ENCODE measurements around the gene PTPRT. TPM values are rescaled to one million over a fixed set of nuclear protein-coding genes. Genes with fewer than 3 reads are reported as not detected.

The PTPRT gene
- polyA plus RNA-seq, 3 donors, result not detected

GRCh38 chr20:42763015-42763414 lies 426.7 kb downstream of the PTPRT start:
- Histone ChIP-seq H3K9ac (ENCODE audit: insufficient read depth, low read length, poor library complexity, severe bottlenecking) (no peak overlapping the region), H2AFZ (ENCODE audit: insufficient read depth, low read depth, low read length, poor library complexity, severe bottlenecking) (no peak overlapping the region), H3K79me2 (ENCODE audit: insufficient read depth, low read length) (no peaks in the 10 kb centered on the region), H3K27me3 (ENCODE audit: control insufficient read depth in 2 of 2, insufficient read depth in 2 of 2, low read length in 2 of 2) (no peaks in the 10 kb centered on the region), H3K36me3 (replicated peaks in 1 of 2; ENCODE audit: control insufficient read depth in 1 of 2, insufficient read depth in 2 of 2, low read length in 2 of 2) (no peaks in the 10 kb centered on the region), H3K4me1 (ENCODE audit: control insufficient read depth in 1 of 2, insufficient read depth in 2 of 2, low read length in 2 of 2) (no peaks in the 10 kb centered on the region), H4K20me1 (ENCODE audit: insufficient read depth, low read length) (no peaks in the 10 kb centered on the region), H3K4me3 (replicated peaks in 1 of 3; ENCODE audit: low read depth in 2 of 3, low read length in 3 of 3) (no peak overlapping the region), H3K4me2 (replicated peaks; ENCODE audit: extremely low read depth, low read length, poor library complexity, severe bottlenecking) (no peak overlapping the region), H3K9me3 (replicated peaks in 1 of 2; ENCODE audit: control insufficient read depth in 1 of 2, insufficient read depth in 1 of 2, low read length in 2 of 2) (peaks cover 5 to 6% of the 10 kb centered on the region in 2 donors), H3K27ac (ENCODE audit: low read depth in 1 of 2, low read length in 2 of 2) (no peak overlapping the region)
- H3K27me3 Mint-ChIP-seq (ENCODE audit: low read depth in 3 of 3), result peaks cover 0 to 2% (median 0%) of the 10 kb centered on the region in 3 donors
- TF ChIP-seq CTCF (IDR thresholded peaks at IDR 0.05), result no peak
- no peak overlapping the region for H3K27ac Mint-ChIP-seq
- intact Hi-C loops (cut with micrococcal nuclease), result no loop called here
- H3K9me3 Mint-ChIP-seq, result peaks cover 0 to 14% (median 0%) of the 10 kb centered on the region in 7 donors
- WGBS (ENCODE audit: insufficient coverage), result no CpG with 5 or more reads among the region's 1 CpG
- no peak for DNase-seq
- H3K4me1 Mint-ChIP-seq, result no peaks in the 10 kb centered on the region
- H3K36me3 Mint-ChIP-seq, result no peaks in the 10 kb centered on the region
- H3K4me3 Mint-ChIP-seq, result no peak overlapping the region

- Mint-ChIP-seq H3K36me3 (no peaks in the 10 kb centered on the region), H3K4me3 (no peak overlapping the region), H3K27ac (no peak overlapping the region), H3K9me3 (peaks cover 0 to 13% (median 4%) of the 10 kb centered on the region in 7 donors), H3K27me3 (ENCODE audit: low read depth in 3 of 3) (peaks cover 0 to 1% (median 1%) of the 10 kb centered on the region in 3 donors), H3K4me1 (no peaks in the 10 kb centered on the region)
- TF ChIP-seq CTCF (IDR thresholded peaks at IDR 0.05), result no peak
- no peak for DNase-seq
- WGBS (ENCODE audit: insufficient coverage), result no CpG with 5 or more reads among the region's 1 CpG
- Histone ChIP-seq H3K79me2 (ENCODE audit: insufficient read depth, low read length) (no peaks in the 10 kb centered on the region), H3K4me2 (replicated peaks; ENCODE audit: extremely low read depth, low read length, poor library complexity, severe bottlenecking) (no peak overlapping the region), H3K36me3 (replicated peaks in 1 of 2; ENCODE audit: control insufficient read depth in 1 of 2, insufficient read depth in 2 of 2, low read length in 2 of 2) (no peaks in the 10 kb centered on the region), H3K4me3 (replicated peaks in 1 of 3; ENCODE audit: low read depth in 2 of 3, low read length in 3 of 3) (no peak overlapping the region), H3K4me1 (ENCODE audit: control insufficient read depth in 1 of 2, insufficient read depth in 2 of 2, low read length in 2 of 2) (no peaks in the 10 kb centered on the region), H3K9me3 (replicated peaks in 1 of 2; ENCODE audit: control insufficient read depth in 1 of 2, insufficient read depth in 1 of 2, low read length in 2 of 2) (peaks cover 5% of the 10 kb centered on the region in 2 donors), H4K20me1 (ENCODE audit: insufficient read depth, low read length) (no peaks in the 10 kb centered on the region), H3K9ac (ENCODE audit: insufficient read depth, low read length, poor library complexity, severe bottlenecking) (no peak overlapping the region), H3K27me3 (ENCODE audit: control insufficient read depth in 2 of 2, insufficient read depth in 2 of 2, low read length in 2 of 2) (no peaks in the 10 kb centered on the region), H3K27ac (ENCODE audit: low read depth in 1 of 2, low read length in 2 of 2) (no peak overlapping the region), H2AFZ (ENCODE audit: insufficient read depth, low read depth, low read length, poor library complexity, severe bottlenecking) (no peak overlapping the region)
- intact Hi-C loops (cut with micrococcal nuclease), result no loop called here
Measured at GRCh38 chr20:42756991-42757390, 432.7 kb downstream of the PTPRT start.

Data from CD14-positive monocyte (primary cell).